ENCODE measurements around the gene TBL1XR1. TPM values are rescaled to one million over a fixed set of nuclear protein-coding genes. Genes with fewer than 3 reads are reported as not detected.

The TBL1XR1 gene
- total RNA-seq, 1 experiment from 2014 or later, result 175 TPM

DNA sequence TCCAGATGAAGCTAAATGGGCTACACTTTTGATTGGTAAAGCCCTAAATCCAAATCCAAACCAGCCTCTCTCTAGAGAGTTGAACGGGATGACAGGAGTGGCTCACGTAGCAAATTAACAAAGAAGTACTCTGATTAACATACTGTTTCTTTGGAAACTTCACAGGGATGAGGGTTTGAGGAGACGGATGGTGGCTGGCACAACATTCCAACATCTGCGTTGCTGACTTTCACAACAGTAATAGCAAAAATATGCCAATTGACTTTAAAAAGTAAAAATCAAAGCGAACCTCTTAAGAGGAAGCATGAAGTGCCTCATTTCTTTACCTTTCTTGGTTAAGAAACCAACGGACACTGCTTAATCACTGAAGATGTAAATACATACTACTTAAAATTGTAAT is 181.4 kb downstream of the TBL1XR1 start:
- peak overlapping the region in 1 of 3 experiments; percentile 48; a peak in 2 of 7 replicates for H3K27ac Mint-ChIP-seq
- H3K4me2 ChIP-seq (ENCODE audit: insufficient read depth, insufficient read length, low read length), result no peak overlapping the region
- no peak overlapping the region for H4K8ac ChIP-seq (replicated peaks; ENCODE audit: insufficient read length, low read depth, low read length)
- H2BK120ac ChIP-seq (ENCODE audit: low read depth, low read length, poor library complexity, severe bottlenecking), result no peak overlapping the region
- H3K79me2 ChIP-seq (ENCODE audit: insufficient read depth, low read length), result no peaks in the 10 kb centered on the region
- no peaks in the 10 kb centered on the region for H3K23me2 ChIP-seq (ENCODE audit: insufficient read length, low read depth, low read length, poor library complexity, severe bottlenecking)
- H3K18ac ChIP-seq (ENCODE audit: insufficient read length, low read depth, low read length), result no peak overlapping the region
- no peaks in the 10 kb centered on the region for H3K9me3 Mint-ChIP-seq
- WGBS (ENCODE audit: extremely low coverage, insufficient read length, low lambda C conversion rate), result no CpG with 5 or more reads among the region's 6 CpGs
- no peak overlapping the region for H2BK5ac ChIP-seq (ENCODE audit: insufficient read length, low read length)
- no peak overlapping the region for H2BK15ac ChIP-seq (ENCODE audit: low read depth, low read length)
- no peak overlapping the region for H3K4ac ChIP-seq (ENCODE audit: low read depth, low read length)
- no peak overlapping the region for H2BK12ac ChIP-seq (ENCODE audit: insufficient read length, low read depth, low read length)
- H3K56ac ChIP-seq (ENCODE audit: insufficient read length, low read depth, low read length), result no peak overlapping the region
- TF ChIP-seq, protein P1, sequence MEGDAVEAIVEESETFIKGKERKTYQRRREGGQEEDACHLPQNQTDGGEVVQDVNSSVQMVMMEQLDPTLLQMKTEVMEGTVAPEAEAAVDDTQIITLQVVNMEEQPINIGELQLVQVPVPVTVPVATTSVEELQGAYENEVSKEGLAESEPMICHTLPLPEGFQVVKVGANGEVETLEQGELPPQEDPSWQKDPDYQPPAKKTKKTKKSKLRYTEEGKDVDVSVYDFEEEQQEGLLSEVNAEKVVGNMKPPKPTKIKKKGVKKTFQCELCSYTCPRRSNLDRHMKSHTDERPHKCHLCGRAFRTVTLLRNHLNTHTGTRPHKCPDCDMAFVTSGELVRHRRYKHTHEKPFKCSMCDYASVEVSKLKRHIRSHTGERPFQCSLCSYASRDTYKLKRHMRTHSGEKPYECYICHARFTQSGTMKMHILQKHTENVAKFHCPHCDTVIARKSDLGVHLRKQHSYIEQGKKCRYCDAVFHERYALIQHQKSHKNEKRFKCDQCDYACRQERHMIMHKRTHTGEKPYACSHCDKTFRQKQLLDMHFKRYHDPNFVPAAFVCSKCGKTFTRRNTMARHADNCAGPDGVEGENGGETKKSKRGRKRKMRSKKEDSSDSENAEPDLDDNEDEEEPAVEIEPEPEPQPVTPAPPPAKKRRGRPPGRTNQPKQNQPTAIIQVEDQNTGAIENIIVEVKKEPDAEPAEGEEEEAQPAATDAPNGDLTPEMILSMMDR (conservative IDR thresholded peaks at IDR 0.05), result no peak
- no peaks in the 10 kb centered on the region for H3K9me3 ChIP-seq (ENCODE audit: control insufficient read depth, low read depth, low read length)
- H3K4me1 ChIP-seq (ENCODE audit: insufficient read depth, low read length), result no peaks in the 10 kb centered on the region; the same call in 1 of the 2 replicates
- H3K4me1 Mint-ChIP-seq, result peaks cover 17 to 26% of the 10 kb centered on the region in 2 experiments
- no peak overlapping the region for H3T11ph ChIP-seq (ENCODE audit: low read length)
- no peak overlapping the region for H3K14ac ChIP-seq (ENCODE audit: insufficient read depth, low read length)
- H2BK20ac ChIP-seq (ENCODE audit: low read depth, low read length, poor library complexity, severe bottlenecking), result no peak overlapping the region
- H4K91ac ChIP-seq (ENCODE audit: insufficient read length, low read depth, low read length), result no peak overlapping the region
- no peak overlapping the region for H3K4me3 Mint-ChIP-seq
- no peak overlapping the region for H3K27ac ChIP-seq (ENCODE audit: insufficient read length, low read depth, low read length)
- DNase-seq, result no peak
- no peaks in the 10 kb centered on the region for H3K27me3 Mint-ChIP-seq (ENCODE audit: low read depth)
- no peak overlapping the region for H2AFZ ChIP-seq (ENCODE audit: low read length)
- H2AK5ac ChIP-seq (ENCODE audit: insufficient read length, low read length), result no peak overlapping the region
- H4K5ac ChIP-seq (ENCODE audit: insufficient read length, low read depth, low read length), result no peak overlapping the region
- no peak overlapping the region for H3K23ac ChIP-seq (ENCODE audit: insufficient read length, low read depth, low read length)
- no peaks in the 10 kb centered on the region for H3K27me3 ChIP-seq (ENCODE audit: insufficient read depth, low read length)
- no peaks in the 10 kb centered on the region for H3K79me1 ChIP-seq (ENCODE audit: insufficient read depth, low read depth, low read length, poor library complexity, severe bottlenecking)
- H4K20me1 ChIP-seq (ENCODE audit: control insufficient read depth, insufficient read depth, insufficient read length), result no peaks in the 10 kb centered on the region
- H3K36me3 Mint-ChIP-seq (ENCODE audit: insufficient read depth in 1 of 3, low read depth in 3 of 3), result peaks cover 1 to 8% (median 7%) of the 10 kb centered on the region in 3 experiments; a peak in 4 of 7 replicates
- H3K9ac ChIP-seq (ENCODE audit: extremely low read depth, insufficient read length, low read length), result no peak overlapping the region

All from H9 (cell line).